Activated CD4-positive, alpha-beta T cell treated with anti-CD3 and anti-CD28 coated beads, Interleukin-2, amount 50 U/mL, for 1 hour (primary cell): ENCODE measurements around the gene HDAC8.
"Not testable (repeated sequence)": the region's sequence is repeated elsewhere in the genome, so short reads cannot be mapped to it uniquely, and the experiment has no call there.

Experiments
- DNase-seq: peaks from one replicate; pipeline ENCODE4 v3.0.0-alpha.2; 2020

The HDAC8 gene

GRCh38 chrX:72372735-72373134 is 199.9 kb downstream of the HDAC8 start:
- DNase-seq, result no peak

GRCh38 chrX:72371405-72371804 is 201.2 kb downstream of the HDAC8 start:
- no peak for DNase-seq

- no peak for DNase-seq
These were observed 203.8 kb downstream of the HDAC8 start for GRCh38 chrX:72368796-72369195.

GRCh38 chrX:72367516-72367915 is 205.1 kb downstream of the HDAC8 start:
- DNase-seq, result no peak

GRCh38 chrX:72366701-72367454 is 205.8 kb downstream of the HDAC8 start:
- DNase-seq, result no peak

- DNase-seq, result no peak
These were observed 206.5 kb downstream of the HDAC8 start for GRCh38 chrX:72366178-72366577.

- no peak for DNase-seq
These were observed 207.5 kb downstream of the HDAC8 start for GRCh38 chrX:72365126-72365525.

- DNase-seq, result no peak
These were observed 212.3 kb downstream of the HDAC8 start for GRCh38 chrX:72360326-72360725.

GRCh38 chrX:72358313-72358712 is 214.3 kb downstream of the HDAC8 start:
- DNase-seq, result no peak

GRCh38 chrX:72352786-72353185 is 219.9 kb downstream of the HDAC8 start:
- DNase-seq, result no peak

- DNase-seq, result no peak
These were observed 220.9 kb downstream of the HDAC8 start for GRCh38 chrX:72351606-72352334.

GRCh38 chrX:72349190-72349589 is 223.5 kb downstream of the HDAC8 start:
- no peak for DNase-seq

GRCh38 chrX:72348247-72348979 is 224.2 kb downstream of the HDAC8 start:
- no peak for DNase-seq

GRCh38 chrX:72347366-72347765 is 225.3 kb downstream of the HDAC8 start:
- no peak for DNase-seq

GRCh38 chrX:72346302-72346949 is 226.2 kb downstream of the HDAC8 start:
- no peak for DNase-seq

GRCh38 chrX:72340626-72341025 is 232.0 kb downstream of the HDAC8 start:
- no peak for DNase-seq

GRCh38 chrX:72340041-72340440 is 232.6 kb downstream of the HDAC8 start:
- no peak for DNase-seq

GRCh38 chrX:72330131-72330530 is 242.5 kb downstream of the HDAC8 start:
- no peak for DNase-seq

GRCh38 chrX:72326605-72327300 is 245.9 kb downstream of the HDAC8 start:
- DNase-seq, result no peak

GRCh38 chrX:72319651-72320050 is 253.0 kb downstream of the HDAC8 start:
- DNase-seq, result not testable (repeated sequence)

- DNase-seq, result no peak
These were observed 255.5 kb downstream of the HDAC8 start for GRCh38 chrX:72317139-72317538.

- DNase-seq, result no peak
These were observed 256.1 kb downstream of the HDAC8 start for GRCh38 chrX:72316408-72317110.
